ENCODE data around the gene DENND6B.

Gene DENND6B

DNA sequence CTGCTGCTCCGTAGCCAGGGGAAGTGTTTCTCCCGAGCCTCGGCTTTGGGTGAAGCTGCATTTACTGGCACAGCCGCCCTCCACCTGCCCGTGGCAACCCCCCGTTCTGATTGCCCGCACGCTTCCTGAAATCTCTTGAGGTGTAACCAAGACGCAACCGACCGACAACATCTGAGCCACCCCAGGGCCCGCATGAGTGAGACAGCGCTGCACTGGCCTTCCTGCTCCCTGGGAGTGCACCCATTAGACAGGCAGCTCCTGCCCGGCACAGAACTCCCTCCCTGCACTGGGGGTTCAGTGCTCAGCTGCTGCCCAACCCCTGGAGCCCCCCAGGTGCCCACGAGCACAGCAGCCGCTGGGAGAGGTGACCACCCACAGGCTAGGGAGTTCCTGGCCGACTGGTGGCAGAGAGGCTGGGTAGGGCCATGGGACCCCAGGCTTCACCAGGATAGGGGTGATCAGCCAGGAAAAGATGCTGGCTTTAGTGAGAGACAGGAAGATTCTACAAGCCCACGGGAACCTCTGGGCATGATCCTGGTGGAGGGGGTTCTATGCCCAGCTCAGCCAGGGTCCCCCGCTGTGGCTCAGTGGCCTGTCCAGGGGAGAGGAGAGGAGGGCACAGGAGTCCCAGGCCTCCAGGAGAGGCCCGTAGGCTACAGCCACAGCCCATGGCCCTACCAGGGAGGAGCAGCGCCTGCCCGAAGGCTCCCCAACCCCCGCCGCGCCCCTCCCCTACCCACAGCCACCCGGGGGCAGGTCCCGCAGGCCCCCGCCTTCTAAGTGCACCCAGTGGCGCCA, 34.0 kb downstream of the DENND6B start:
- WGBS, 2 experiments (ENCODE audit: insufficient coverage in 2 of 2), result 73 to 85% methylated on average over 19 to 24 of the region's 29 CpGs
- H3K36me3 ChIP-seq (ENCODE audit: control insufficient read depth, insufficient read depth, low read length), result peaks cover 54% of the 10 kb centered on the region
- peak overlapping the region; percentile 96 for H3K27ac ChIP-seq (ENCODE audit: low read depth, low read length, severe bottlenecking)
- peak overlapping the region; percentile 2 for H3K4me3 ChIP-seq (ENCODE audit: extremely low read depth, insufficient read depth, low read length, poor library complexity, severe bottlenecking)
- H3K9me3 ChIP-seq (ENCODE audit: control insufficient read depth, low read length), result no peaks in the 10 kb centered on the region
- H3K4me1 ChIP-seq (ENCODE audit: control insufficient read depth, insufficient read depth, low read length, poor library complexity, severe bottlenecking), result peaks cover 20% of the 10 kb centered on the region

GRCh38 chr22:50289942-50290630, 36.7 kb downstream of the DENND6B start:
- peaks cover 20% of the 10 kb centered on the region for H3K4me1 ChIP-seq (ENCODE audit: control insufficient read depth, insufficient read depth, low read length, poor library complexity, severe bottlenecking)
- WGBS, 2 experiments (ENCODE audit: insufficient coverage in 2 of 2), result 97 to 98% methylated on average over 36 to 37 of the region's 37 CpGs
- peaks cover 72% of the 10 kb centered on the region for H3K36me3 ChIP-seq (ENCODE audit: control insufficient read depth, insufficient read depth, low read length)
- no peaks in the 10 kb centered on the region for H3K9me3 ChIP-seq (ENCODE audit: control insufficient read depth, low read length)
- no peak overlapping the region for H3K27ac ChIP-seq (ENCODE audit: low read depth, low read length, severe bottlenecking)
- H3K4me3 ChIP-seq (ENCODE audit: extremely low read depth, insufficient read depth, low read length, poor library complexity, severe bottlenecking), result no peak overlapping the region

DNA sequence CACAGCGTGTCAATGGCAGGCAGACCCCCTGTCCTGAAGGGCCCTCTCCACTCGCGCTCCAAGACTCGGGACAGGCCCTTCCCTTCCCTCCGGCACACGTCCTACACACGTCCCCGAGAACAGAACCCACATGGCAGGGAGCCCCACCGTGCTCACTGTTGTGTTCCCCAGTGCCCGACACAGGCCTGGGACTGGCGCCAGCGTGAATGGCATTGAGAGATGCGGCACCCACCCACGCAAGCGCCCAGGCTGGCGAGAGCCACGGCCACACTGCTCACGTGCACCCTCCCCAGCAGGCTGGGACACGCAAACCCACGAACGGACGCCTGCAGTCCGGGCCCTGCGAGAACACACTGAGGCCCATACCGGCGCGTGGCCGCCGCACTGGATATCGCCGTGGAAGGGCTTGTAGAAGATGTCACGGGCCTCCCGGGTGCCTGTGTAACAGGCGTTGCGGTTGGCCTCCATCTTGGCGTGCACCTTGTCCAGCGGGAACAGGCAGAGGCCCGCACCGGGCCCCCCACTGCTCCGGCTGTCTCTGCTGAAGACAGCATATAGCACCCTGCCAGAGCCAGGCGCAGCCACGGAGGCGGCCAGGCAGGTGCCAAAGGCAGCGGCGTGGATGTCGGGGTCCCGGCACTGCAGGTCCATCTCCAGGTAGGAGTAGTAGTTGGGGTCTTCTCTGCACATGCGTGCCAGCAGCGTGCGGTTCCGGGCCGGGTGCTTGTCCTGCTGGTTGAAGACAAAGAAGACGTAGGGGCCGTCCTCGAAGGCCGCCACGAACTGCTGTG, 37.5 kb downstream of the DENND6B start:
- H3K9me3 ChIP-seq (ENCODE audit: control insufficient read depth, low read length), result no peaks in the 10 kb centered on the region
- WGBS, 2 experiments (ENCODE audit: insufficient coverage in 2 of 2), result 97 to 98% methylated on average over 54 to 57 of the region's 57 CpGs
- H3K36me3 ChIP-seq (ENCODE audit: control insufficient read depth, insufficient read depth, low read length), result peaks cover 76% of the 10 kb centered on the region
- no peak overlapping the region for H3K4me3 ChIP-seq (ENCODE audit: extremely low read depth, insufficient read depth, low read length, poor library complexity, severe bottlenecking)
- peaks cover 18% of the 10 kb centered on the region for H3K4me1 ChIP-seq (ENCODE audit: control insufficient read depth, insufficient read depth, low read length, poor library complexity, severe bottlenecking)
- no peak overlapping the region for H3K27ac ChIP-seq (ENCODE audit: low read depth, low read length, severe bottlenecking)

DNA sequence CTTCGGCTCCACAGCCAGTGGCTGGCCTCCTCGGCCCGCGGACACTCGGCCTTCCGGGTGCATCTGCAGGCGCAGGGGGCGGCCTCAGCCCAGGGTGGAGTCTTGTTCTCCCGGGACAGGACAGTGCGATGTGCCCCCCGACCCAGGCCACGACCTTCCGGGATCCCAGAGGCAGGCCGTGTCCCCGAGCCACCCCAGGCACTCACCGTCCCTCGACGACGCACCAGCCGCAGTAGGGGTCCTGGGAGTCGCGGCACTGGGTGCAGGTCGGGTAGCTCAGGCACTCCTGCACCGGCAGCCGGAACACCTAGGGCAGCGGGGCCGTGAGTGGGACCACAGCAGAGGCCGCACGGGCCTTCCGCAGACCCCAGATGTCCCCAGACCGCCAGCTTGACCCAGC, 39.1 kb downstream of the DENND6B start:
- H3K36me3 ChIP-seq (ENCODE audit: control insufficient read depth, insufficient read depth, low read length), result peaks cover 87% of the 10 kb centered on the region
- no peaks in the 10 kb centered on the region for H3K9me3 ChIP-seq (ENCODE audit: control insufficient read depth, low read length)
- H3K4me3 ChIP-seq (ENCODE audit: extremely low read depth, insufficient read depth, low read length, poor library complexity, severe bottlenecking), result no peak overlapping the region
- H3K27ac ChIP-seq (ENCODE audit: low read depth, low read length, severe bottlenecking), result no peak overlapping the region
- peaks cover 7% of the 10 kb centered on the region for H3K4me1 ChIP-seq (ENCODE audit: control insufficient read depth, insufficient read depth, low read length, poor library complexity, severe bottlenecking)
- WGBS, 2 experiments (ENCODE audit: insufficient coverage in 2 of 2), result 95 to 97% methylated on average over 31 of the region's 31 CpGs

DNA sequence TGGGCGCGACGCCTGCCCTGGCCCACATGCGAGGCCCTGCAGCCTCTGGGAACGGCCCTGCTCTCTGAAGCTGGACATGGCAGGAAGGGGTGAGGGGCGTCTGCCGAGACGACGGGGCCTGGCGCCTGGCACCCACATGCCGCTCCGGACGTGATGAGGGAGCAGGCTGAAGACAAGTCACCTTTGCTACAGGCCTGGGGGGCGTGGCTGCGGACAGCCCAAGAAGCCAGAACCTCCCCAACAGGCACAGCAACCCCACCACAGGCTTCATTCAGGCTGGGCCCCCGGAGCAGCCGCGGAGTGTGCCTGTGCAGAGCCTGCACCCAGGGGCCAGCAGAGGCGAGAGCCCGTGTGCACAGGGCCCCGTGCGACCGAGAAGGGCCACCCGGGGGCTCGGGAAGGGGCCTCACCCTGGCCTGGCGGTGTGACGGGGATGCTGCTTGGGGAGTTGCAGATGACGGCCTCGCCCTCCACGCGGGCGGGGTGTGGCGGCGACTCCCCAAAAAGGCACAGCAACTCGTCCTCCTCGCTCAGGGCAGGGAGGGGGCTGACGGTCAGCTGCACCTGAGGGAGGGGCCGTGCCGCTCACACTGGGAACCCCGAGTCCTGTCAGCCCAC, 40.0 kb downstream of the DENND6B start:
- no peak overlapping the region for H3K4me3 ChIP-seq (ENCODE audit: extremely low read depth, insufficient read depth, low read length, poor library complexity, severe bottlenecking)
- H3K9me3 ChIP-seq (ENCODE audit: control insufficient read depth, low read length), result no peaks in the 10 kb centered on the region
- H3K27ac ChIP-seq (ENCODE audit: low read depth, low read length, severe bottlenecking), result no peak overlapping the region
- peaks cover 8% of the 10 kb centered on the region for H3K4me1 ChIP-seq (ENCODE audit: control insufficient read depth, insufficient read depth, low read length, poor library complexity, severe bottlenecking)
- WGBS, 2 experiments (ENCODE audit: insufficient coverage in 2 of 2), result 96 to 97% methylated on average over 34 to 36 of the region's 40 CpGs
- peaks cover 89% of the 10 kb centered on the region for H3K36me3 ChIP-seq (ENCODE audit: control insufficient read depth, insufficient read depth, low read length)

DNA sequence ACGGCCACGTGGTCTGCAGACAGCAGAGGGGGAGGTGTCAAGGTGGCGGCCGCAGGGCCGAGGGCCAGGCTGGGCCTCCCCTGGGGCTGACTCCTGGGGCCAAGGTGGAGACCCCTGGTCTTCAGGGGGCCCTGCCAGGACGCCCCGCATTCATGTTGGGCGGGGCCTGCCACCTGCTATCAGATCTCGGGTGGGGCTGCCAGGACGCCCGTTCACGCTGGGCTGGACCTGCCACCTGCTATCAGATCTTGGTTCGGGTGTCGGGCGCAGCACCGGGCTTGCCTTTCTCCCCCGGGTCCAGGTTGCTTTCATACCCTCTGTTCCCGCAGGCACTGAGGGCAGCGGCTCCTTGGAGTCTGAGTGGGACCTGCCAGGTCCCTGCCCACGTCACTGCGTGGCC, 40.5 kb downstream of the DENND6B start:
- peaks cover 89% of the 10 kb centered on the region for H3K36me3 ChIP-seq (ENCODE audit: control insufficient read depth, insufficient read depth, low read length)

GRCh38 chr22:50285568-50286229, 41.1 kb downstream of the DENND6B start:
- no peaks in the 10 kb centered on the region for H3K9me3 ChIP-seq (ENCODE audit: control insufficient read depth, low read length)
- WGBS, 2 experiments (ENCODE audit: insufficient coverage in 2 of 2), result 96 to 98% methylated on average over 23 to 26 of the region's 34 CpGs

More for the DNA sequence above, 40.5 kb downstream of the DENND6B start:
- Histone ChIP-seq H3K27ac (ENCODE audit: low read depth, low read length, severe bottlenecking) (no peak overlapping the region), H3K9me3 (ENCODE audit: control insufficient read depth, low read length) (no peaks in the 10 kb centered on the region), H3K4me1 (ENCODE audit: control insufficient read depth, insufficient read depth, low read length, poor library complexity, severe bottlenecking) (peaks cover 8% of the 10 kb centered on the region), H3K4me3 (ENCODE audit: extremely low read depth, insufficient read depth, low read length, poor library complexity, severe bottlenecking) (no peak overlapping the region)
- 96 to 97% methylated on average over 18 to 21 of the region's 21 CpGs for WGBS, 2 experiments (ENCODE audit: insufficient coverage in 2 of 2)

DNA sequence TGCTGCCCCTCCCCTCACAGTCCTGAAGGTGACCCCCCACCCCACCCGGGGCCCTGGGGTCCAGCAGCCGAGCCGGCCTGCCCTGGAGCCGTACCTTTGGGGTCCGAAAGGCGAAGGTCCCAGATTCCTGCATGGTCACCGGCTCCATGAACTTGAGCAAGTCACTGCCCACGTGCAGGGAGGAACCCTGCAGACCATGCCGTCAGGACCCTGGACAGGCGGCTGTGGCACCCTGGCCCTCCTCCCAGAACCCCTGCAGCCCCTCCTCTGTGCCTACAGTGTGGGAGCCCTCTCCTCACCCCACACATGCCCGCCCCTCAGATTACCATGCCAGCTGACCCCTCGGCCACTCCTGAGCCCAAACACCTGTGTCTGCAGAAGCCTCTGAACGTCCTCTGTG, 42.3 kb downstream of the DENND6B start:
- no peak overlapping the region for H3K27ac ChIP-seq (ENCODE audit: low read depth, low read length, severe bottlenecking)
- H3K9me3 ChIP-seq (ENCODE audit: control insufficient read depth, low read length), result no peaks in the 10 kb centered on the region
- H3K36me3 ChIP-seq (ENCODE audit: control insufficient read depth, insufficient read depth, low read length), result peaks cover 87% of the 10 kb centered on the region
- H3K4me3 ChIP-seq (ENCODE audit: extremely low read depth, insufficient read depth, low read length, poor library complexity, severe bottlenecking), result no peak overlapping the region
- H3K4me1 ChIP-seq (ENCODE audit: control insufficient read depth, insufficient read depth, low read length, poor library complexity, severe bottlenecking), result peaks cover 8% of the 10 kb centered on the region
- WGBS, 2 experiments (ENCODE audit: insufficient coverage in 2 of 2), result 95 to 96% methylated on average over 12 of the region's 13 CpGs

More at GRCh38 chr22:50285568-50286229, 41.1 kb downstream of the DENND6B start:
- no peak overlapping the region for H3K27ac ChIP-seq (ENCODE audit: low read depth, low read length, severe bottlenecking)
- H3K4me1 ChIP-seq (ENCODE audit: control insufficient read depth, insufficient read depth, low read length, poor library complexity, severe bottlenecking), result peaks cover 8% of the 10 kb centered on the region
- H3K36me3 ChIP-seq (ENCODE audit: control insufficient read depth, insufficient read depth, low read length), result peaks cover 89% of the 10 kb centered on the region
- H3K4me3 ChIP-seq (ENCODE audit: extremely low read depth, insufficient read depth, low read length, poor library complexity, severe bottlenecking), result no peak overlapping the region

DNA sequence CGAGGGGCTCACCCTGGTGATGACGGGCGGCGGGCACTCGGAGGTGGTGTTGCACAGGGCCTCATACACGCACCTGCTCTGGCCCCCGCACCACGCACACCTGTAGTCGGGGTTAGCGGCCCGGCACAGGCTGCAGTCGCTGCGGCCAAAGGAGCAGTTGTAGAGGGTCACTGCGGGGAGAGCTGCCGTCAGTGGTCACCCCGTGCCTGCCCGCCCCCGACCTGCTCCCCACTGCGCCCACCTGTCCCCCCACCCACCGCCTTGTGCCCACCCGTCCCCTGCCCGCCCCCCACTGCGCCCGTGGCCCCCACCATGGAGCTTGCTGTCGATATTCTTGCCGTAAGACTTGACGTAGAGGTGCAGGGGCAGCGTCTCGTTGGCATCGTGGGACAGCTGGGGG, 43.0 kb downstream of the DENND6B start:
- Histone ChIP-seq H3K4me3 (ENCODE audit: extremely low read depth, insufficient read depth, low read length, poor library complexity, severe bottlenecking) (no peak overlapping the region), H3K27ac (ENCODE audit: low read depth, low read length, severe bottlenecking) (no peak overlapping the region), H3K36me3 (ENCODE audit: control insufficient read depth, insufficient read depth, low read length) (peaks cover 87% of the 10 kb centered on the region), H3K9me3 (ENCODE audit: control insufficient read depth, low read length) (no peaks in the 10 kb centered on the region), H3K4me1 (ENCODE audit: control insufficient read depth, insufficient read depth, low read length, poor library complexity, severe bottlenecking) (peaks cover 8% of the 10 kb centered on the region)
- 96% methylated on average over 18 to 19 of the region's 30 CpGs for whole genome bisulfite sequencing, 2 experiments (ENCODE audit: insufficient coverage in 2 of 2)
